Measurements from ENCODE around the gene DCUN1D3. TPM values are rescaled to one million over a fixed set of nuclear protein-coding genes. Genes with fewer than 3 reads are reported as not detected.

DCUN1D3 gene
- total and polyA plus RNA-seq, 2 experiments from 2014 or later, result 8.5 to 13.7 TPM

DNA sequence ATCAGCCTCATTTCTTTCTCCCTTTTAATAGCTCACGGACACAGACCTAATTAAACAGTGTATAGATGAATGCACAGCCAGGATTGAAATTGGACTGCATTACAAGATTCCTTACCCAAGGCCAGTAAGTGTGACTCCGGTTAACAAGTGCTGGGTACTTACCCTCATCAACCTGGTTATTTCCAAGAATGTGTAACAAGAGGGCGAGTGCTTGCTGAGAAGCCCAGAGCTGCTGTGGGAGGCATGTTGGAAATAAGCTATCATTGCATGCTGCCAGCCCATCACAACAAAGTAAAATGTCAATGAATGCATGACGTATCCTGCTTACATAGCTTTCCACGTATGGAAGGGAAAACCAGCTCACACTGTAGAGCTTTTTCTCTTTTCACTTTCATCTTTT is 19.9 kb upstream of the DCUN1D3 start:
- H3K27me3 Mint-ChIP-seq (ENCODE audit: insufficient read depth, low read depth, poor library complexity), result peaks cover 1% of the 10 kb centered on the region
- H3K4me1 ChIP-seq (ENCODE audit: insufficient read depth), result peaks cover 3% of the 10 kb centered on the region; the same call in 1 of the 2 replicates
- no peaks in the 10 kb centered on the region for H3K36me3 ChIP-seq (ENCODE audit: insufficient read depth)
- H3F3A ChIP-seq (replicated peaks; ENCODE audit: low read depth), result no peaks in the 10 kb centered on the region
- ATAC-seq (no peak), DNase-seq (ENCODE audit: low spot score) (no peak)
- H3K27me3 ChIP-seq (ENCODE audit: insufficient read depth), result no peaks in the 10 kb centered on the region
- H3K4me3 Mint-ChIP-seq, result no peak overlapping the region
- H3K27ac ChIP-seq (ENCODE audit: low read depth), result no peak overlapping the region
- no peaks in the 10 kb centered on the region for H4K20me1 ChIP-seq (replicated peaks; ENCODE audit: insufficient read depth)
- no peaks in the 10 kb centered on the region for H3K79me2 ChIP-seq (replicated peaks; ENCODE audit: insufficient read depth)
- no peak overlapping the region for H2AFZ ChIP-seq
- H3K36me3 Mint-ChIP-seq (ENCODE audit: low read depth), result peaks cover 11% of the 10 kb centered on the region
- H3K27ac Mint-ChIP-seq, result no peak overlapping the region
- peaks cover 11% of the 10 kb centered on the region for H3K4me1 Mint-ChIP-seq
- no peaks in the 10 kb centered on the region for H3K9me2 ChIP-seq (ENCODE audit: insufficient read depth)
- H3K4me2 ChIP-seq, result no peak overlapping the region
- no peaks in the 10 kb centered on the region for H3K9me3 Mint-ChIP-seq
- H3K4me3 ChIP-seq, result no peak overlapping the region
- TF ChIP-seq ZNF331 (CRISPR knock-in tag; IDR thresholded peaks at IDR 0.05; ENCODE audit: low read depth), result no peak
- no peak for TF ChIP-seq POLR2AphosphoS5 (IDR thresholded peaks at IDR 0.05; ENCODE audit: low read depth)
- TF ChIP-seq STAT1 (IDR thresholded peaks at IDR 0.05; ENCODE audit: unreplicated experiment), result no peak
- no peak for TF ChIP-seq CREB1 (CRISPR knock-in tag; IDR thresholded peaks at IDR 0.05; ENCODE audit: low read depth)
- no peak for TF ChIP-seq NANOG (IDR thresholded peaks at IDR 0.05; ENCODE audit: borderline replicate concordance)
- TF ChIP-seq, protein P1, sequence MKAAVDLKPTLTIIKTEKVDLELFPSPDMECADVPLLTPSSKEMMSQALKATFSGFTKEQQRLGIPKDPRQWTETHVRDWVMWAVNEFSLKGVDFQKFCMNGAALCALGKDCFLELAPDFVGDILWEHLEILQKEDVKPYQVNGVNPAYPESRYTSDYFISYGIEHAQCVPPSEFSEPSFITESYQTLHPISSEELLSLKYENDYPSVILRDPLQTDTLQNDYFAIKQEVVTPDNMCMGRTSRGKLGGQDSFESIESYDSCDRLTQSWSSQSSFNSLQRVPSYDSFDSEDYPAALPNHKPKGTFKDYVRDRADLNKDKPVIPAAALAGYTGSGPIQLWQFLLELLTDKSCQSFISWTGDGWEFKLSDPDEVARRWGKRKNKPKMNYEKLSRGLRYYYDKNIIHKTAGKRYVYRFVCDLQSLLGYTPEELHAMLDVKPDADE (IDR thresholded peaks at IDR 0.05), result no peak
- TF ChIP-seq ZNF114 (CRISPR knock-in tag; IDR thresholded peaks at IDR 0.05), result no peak
- no peak for TF ChIP-seq JUNB (IDR thresholded peaks at IDR 0.05; ENCODE audit: unreplicated experiment)
- no peak for TF ChIP-seq EZH2phosphoT487 (IDR thresholded peaks at IDR 0.05; ENCODE audit: unreplicated experiment)
- TF ChIP-seq EZH2 (IDR thresholded peaks at IDR 0.05; ENCODE audit: low read depth, unreplicated experiment), result no peak
- TF ChIP-seq, protein P2, sequence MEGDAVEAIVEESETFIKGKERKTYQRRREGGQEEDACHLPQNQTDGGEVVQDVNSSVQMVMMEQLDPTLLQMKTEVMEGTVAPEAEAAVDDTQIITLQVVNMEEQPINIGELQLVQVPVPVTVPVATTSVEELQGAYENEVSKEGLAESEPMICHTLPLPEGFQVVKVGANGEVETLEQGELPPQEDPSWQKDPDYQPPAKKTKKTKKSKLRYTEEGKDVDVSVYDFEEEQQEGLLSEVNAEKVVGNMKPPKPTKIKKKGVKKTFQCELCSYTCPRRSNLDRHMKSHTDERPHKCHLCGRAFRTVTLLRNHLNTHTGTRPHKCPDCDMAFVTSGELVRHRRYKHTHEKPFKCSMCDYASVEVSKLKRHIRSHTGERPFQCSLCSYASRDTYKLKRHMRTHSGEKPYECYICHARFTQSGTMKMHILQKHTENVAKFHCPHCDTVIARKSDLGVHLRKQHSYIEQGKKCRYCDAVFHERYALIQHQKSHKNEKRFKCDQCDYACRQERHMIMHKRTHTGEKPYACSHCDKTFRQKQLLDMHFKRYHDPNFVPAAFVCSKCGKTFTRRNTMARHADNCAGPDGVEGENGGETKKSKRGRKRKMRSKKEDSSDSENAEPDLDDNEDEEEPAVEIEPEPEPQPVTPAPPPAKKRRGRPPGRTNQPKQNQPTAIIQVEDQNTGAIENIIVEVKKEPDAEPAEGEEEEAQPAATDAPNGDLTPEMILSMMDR (conservative IDR thresholded peaks at IDR 0.05; ENCODE audit: low read depth in 2 of 2), result no peak
- TF ChIP-seq, protein P3, sequence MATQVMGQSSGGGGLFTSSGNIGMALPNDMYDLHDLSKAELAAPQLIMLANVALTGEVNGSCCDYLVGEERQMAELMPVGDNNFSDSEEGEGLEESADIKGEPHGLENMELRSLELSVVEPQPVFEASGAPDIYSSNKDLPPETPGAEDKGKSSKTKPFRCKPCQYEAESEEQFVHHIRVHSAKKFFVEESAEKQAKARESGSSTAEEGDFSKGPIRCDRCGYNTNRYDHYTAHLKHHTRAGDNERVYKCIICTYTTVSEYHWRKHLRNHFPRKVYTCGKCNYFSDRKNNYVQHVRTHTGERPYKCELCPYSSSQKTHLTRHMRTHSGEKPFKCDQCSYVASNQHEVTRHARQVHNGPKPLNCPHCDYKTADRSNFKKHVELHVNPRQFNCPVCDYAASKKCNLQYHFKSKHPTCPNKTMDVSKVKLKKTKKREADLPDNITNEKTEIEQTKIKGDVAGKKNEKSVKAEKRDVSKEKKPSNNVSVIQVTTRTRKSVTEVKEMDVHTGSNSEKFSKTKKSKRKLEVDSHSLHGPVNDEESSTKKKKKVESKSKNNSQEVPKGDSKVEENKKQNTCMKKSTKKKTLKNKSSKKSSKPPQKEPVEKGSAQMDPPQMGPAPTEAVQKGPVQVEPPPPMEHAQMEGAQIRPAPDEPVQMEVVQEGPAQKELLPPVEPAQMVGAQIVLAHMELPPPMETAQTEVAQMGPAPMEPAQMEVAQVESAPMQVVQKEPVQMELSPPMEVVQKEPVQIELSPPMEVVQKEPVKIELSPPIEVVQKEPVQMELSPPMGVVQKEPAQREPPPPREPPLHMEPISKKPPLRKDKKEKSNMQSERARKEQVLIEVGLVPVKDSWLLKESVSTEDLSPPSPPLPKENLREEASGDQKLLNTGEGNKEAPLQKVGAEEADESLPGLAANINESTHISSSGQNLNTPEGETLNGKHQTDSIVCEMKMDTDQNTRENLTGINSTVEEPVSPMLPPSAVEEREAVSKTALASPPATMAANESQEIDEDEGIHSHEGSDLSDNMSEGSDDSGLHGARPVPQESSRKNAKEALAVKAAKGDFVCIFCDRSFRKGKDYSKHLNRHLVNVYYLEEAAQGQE (IDR thresholded peaks at IDR 0.05; ENCODE audit: unreplicated experiment), result no peak
- TF ChIP-seq, protein P4, sequence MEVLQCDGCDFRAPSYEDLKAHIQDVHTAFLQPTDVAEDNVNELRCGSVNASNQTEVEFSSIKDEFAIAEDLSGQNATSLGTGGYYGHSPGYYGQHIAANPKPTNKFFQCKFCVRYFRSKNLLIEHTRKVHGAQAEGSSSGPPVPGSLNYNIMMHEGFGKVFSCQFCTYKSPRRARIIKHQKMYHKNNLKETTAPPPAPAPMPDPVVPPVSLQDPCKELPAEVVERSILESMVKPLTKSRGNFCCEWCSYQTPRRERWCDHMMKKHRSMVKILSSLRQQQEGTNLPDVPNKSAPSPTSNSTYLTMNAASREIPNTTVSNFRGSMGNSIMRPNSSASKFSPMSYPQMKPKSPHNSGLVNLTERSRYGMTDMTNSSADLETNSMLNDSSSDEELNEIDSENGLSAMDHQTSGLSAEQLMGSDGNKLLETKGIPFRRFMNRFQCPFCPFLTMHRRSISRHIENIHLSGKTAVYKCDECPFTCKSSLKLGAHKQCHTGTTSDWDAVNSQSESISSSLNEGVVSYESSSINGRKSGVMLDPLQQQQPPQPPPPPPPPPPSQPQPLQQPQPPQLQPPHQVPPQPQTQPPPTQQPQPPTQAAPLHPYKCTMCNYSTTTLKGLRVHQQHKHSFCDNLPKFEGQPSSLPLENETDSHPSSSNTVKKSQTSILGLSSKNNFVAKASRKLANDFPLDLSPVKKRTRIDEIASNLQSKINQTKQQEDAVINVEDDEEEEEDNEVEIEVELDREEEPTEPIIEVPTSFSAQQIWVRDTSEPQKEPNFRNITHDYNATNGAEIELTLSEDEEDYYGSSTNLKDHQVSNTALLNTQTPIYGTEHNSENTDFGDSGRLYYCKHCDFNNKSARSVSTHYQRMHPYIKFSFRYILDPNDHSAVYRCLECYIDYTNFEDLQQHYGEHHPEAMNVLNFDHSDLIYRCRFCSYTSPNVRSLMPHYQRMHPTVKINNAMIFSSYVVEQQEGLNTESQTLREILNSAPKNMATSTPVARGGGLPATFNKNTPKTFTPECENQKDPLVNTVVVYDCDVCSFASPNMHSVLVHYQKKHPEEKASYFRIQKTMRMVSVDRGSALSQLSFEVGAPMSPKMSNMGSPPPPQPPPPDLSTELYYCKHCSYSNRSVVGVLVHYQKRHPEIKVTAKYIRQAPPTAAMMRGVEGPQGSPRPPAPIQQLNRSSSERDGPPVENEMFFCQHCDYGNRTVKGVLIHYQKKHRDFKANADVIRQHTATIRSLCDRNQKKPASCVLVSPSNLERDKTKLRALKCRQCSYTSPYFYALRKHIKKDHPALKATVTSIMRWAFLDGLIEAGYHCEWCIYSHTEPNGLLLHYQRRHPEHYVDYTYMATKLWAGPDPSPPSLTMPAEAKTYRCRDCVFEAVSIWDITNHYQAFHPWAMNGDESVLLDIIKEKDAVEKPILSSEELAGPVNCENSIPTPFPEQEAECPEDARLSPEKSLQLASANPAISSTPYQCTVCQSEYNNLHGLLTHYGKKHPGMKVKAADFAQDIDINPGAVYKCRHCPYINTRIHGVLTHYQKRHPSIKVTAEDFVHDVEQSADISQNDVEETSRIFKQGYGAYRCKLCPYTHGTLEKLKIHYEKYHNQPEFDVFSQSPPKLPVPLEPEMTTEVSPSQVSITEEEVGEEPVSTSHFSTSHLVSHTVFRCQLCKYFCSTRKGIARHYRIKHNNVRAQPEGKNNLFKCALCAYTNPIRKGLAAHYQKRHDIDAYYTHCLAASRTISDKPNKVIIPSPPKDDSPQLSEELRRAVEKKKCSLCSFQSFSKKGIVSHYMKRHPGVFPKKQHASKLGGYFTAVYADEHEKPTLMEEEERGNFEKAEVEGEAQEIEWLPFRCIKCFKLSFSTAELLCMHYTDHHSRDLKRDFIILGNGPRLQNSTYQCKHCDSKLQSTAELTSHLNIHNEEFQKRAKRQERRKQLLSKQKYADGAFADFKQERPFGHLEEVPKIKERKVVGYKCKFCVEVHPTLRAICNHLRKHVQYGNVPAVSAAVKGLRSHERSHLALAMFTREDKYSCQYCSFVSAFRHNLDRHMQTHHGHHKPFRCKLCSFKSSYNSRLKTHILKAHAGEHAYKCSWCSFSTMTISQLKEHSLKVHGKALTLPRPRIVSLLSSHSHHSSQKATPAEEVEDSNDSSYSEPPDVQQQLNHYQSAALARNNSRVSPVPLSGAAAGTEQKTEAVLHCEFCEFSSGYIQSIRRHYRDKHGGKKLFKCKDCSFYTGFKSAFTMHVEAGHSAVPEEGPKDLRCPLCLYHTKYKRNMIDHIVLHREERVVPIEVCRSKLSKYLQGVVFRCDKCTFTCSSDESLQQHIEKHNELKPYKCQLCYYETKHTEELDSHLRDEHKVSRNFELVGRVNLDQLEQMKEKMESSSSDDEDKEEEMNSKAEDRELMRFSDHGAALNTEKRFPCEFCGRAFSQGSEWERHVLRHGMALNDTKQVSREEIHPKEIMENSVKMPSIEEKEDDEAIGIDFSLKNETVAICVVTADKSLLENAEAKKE (CRISPR knock-in tag; IDR thresholded peaks at IDR 0.05), result no peak
